ENCODE results near the gene VIPR2.

DNA sequence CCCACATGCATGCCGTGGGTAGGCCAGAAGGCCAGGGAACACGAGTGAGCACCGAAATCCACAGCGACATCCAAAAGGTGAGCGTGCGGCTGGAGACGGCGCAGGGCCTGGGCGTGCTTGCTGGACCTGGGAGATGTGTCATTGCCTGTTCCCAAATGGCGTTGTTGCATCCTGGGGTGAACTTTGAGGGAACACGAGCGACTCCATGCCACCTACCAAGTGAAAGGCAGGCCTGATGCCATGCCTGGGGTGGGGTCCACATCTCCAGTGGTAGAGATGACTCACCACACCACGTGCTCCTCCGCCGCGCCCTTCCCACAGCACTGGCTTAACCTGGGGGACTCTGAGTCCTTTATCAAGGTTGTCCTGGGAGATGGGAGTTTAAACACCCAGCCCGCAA is 24.7 kb upstream of the VIPR2 start:
- TF ChIP-seq, protein P1, sequence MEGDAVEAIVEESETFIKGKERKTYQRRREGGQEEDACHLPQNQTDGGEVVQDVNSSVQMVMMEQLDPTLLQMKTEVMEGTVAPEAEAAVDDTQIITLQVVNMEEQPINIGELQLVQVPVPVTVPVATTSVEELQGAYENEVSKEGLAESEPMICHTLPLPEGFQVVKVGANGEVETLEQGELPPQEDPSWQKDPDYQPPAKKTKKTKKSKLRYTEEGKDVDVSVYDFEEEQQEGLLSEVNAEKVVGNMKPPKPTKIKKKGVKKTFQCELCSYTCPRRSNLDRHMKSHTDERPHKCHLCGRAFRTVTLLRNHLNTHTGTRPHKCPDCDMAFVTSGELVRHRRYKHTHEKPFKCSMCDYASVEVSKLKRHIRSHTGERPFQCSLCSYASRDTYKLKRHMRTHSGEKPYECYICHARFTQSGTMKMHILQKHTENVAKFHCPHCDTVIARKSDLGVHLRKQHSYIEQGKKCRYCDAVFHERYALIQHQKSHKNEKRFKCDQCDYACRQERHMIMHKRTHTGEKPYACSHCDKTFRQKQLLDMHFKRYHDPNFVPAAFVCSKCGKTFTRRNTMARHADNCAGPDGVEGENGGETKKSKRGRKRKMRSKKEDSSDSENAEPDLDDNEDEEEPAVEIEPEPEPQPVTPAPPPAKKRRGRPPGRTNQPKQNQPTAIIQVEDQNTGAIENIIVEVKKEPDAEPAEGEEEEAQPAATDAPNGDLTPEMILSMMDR (IDR thresholded peaks at IDR 0.05; ENCODE audit: poor library complexity, severe bottlenecking) = no peak
- TF ChIP-seq EP300 (conservative IDR thresholded peaks at IDR 0.05; ENCODE audit: poor library complexity, severe bottlenecking) (no peak), EZH2 (IDR thresholded peaks at IDR 0.05; ENCODE audit: borderline replicate concordance, insufficient read depth, low read length, poor library complexity, severe bottlenecking) (no peak), POLR2AphosphoS5 (IDR thresholded peaks at IDR 0.05) (no peak), SMC3 (conservative IDR thresholded peaks at IDR 0.05; ENCODE audit: poor library complexity) (no peak), RAD21 (conservative IDR thresholded peaks at IDR 0.05) (no peak), MXI1 (conservative IDR thresholded peaks at IDR 0.05; ENCODE audit: poor library complexity, severe bottlenecking) (no peak)
- TF ChIP-seq, protein P2, sequence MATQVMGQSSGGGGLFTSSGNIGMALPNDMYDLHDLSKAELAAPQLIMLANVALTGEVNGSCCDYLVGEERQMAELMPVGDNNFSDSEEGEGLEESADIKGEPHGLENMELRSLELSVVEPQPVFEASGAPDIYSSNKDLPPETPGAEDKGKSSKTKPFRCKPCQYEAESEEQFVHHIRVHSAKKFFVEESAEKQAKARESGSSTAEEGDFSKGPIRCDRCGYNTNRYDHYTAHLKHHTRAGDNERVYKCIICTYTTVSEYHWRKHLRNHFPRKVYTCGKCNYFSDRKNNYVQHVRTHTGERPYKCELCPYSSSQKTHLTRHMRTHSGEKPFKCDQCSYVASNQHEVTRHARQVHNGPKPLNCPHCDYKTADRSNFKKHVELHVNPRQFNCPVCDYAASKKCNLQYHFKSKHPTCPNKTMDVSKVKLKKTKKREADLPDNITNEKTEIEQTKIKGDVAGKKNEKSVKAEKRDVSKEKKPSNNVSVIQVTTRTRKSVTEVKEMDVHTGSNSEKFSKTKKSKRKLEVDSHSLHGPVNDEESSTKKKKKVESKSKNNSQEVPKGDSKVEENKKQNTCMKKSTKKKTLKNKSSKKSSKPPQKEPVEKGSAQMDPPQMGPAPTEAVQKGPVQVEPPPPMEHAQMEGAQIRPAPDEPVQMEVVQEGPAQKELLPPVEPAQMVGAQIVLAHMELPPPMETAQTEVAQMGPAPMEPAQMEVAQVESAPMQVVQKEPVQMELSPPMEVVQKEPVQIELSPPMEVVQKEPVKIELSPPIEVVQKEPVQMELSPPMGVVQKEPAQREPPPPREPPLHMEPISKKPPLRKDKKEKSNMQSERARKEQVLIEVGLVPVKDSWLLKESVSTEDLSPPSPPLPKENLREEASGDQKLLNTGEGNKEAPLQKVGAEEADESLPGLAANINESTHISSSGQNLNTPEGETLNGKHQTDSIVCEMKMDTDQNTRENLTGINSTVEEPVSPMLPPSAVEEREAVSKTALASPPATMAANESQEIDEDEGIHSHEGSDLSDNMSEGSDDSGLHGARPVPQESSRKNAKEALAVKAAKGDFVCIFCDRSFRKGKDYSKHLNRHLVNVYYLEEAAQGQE (IDR thresholded peaks at IDR 0.05; ENCODE audit: borderline replicate concordance) = no peak

Measured in neural cell (in vitro differentiated cells).